Colonic mucosa (tissue), 4 donors: ENCODE results near the gene USP46. TPM values are rescaled to one million over a fixed set of nuclear protein-coding genes. Genes with fewer than 3 reads are reported as not detected.

Experiments
- DNase-seq: peaks from one replicate; pipeline ENCODE4 v3.0.0-alpha.2; 2020
- H3K27ac ChIP-seq: fragments of 200-600 bp; one replicate; pipeline ENCODE4 v1.8.0; 2021
- H3K27me3 ChIP-seq: fragments of 200-600 bp; one replicate; pipeline ENCODE4 v1.8.0; 2021
- H3K36me3 ChIP-seq: fragments of 200-600 bp; one replicate; pipeline ENCODE4 v1.8.0; 2021
- H3K4me1 ChIP-seq: fragments of 200-600 bp; one replicate; pipeline ENCODE4 v1.8.0; 2021; ENCODE audit warnings: mild to moderate bottlenecking
- H3K4me3 ChIP-seq: fragments of 200-600 bp; one replicate; pipeline ENCODE4 v1.8.0; 2021
- H3K9ac ChIP-seq, 2 donors: one replicate each; pipeline ENCODE4 v1.7.0; 2013; ENCODE audit warnings: control low read depth in 2 of 2, low read depth in 2 of 2, low read length in 2 of 2
- H3K9me3 ChIP-seq: fragments of 200-600 bp; one replicate; pipeline ENCODE4 v1.8.0; 2021
- intact Hi-C: fragments of 100-400 bp; cut with DNase I; formaldehyde crosslinking; loops from one replicate; pipeline ENCODE4 v1.14.1; 2022
- total RNA-seq, 2 donors: library from RNA; stranded (reverse); fragmentation: NEBNext Ultra II Directional in 1 of 2; extraction: Animal tissue kit (Norgen Biotek cat#: 25700) in 1 of 2; gene quantifications; one replicate each; pipeline ENCODE4 v1.2.1, GENCODE V29; 2021
- TF ChIP-seq, protein P1 (sequence below): fragments of 200-600 bp; IDR thresholded peaks from one replicate; pipeline ENCODE4 v1.8.0; 2022; ENCODE audit warnings: antibody characterized with exemption, mild to moderate bottlenecking
- donor health status: healthy.
- donor health status: DM: no; HTN: no; CAD: no.
- donor health status: DM: no; HTN: no; CAD: no.

Gene USP46
- total RNA-seq, 2 donors from 2014 or later = 10.0 to 15.0 TPM

DNA sequence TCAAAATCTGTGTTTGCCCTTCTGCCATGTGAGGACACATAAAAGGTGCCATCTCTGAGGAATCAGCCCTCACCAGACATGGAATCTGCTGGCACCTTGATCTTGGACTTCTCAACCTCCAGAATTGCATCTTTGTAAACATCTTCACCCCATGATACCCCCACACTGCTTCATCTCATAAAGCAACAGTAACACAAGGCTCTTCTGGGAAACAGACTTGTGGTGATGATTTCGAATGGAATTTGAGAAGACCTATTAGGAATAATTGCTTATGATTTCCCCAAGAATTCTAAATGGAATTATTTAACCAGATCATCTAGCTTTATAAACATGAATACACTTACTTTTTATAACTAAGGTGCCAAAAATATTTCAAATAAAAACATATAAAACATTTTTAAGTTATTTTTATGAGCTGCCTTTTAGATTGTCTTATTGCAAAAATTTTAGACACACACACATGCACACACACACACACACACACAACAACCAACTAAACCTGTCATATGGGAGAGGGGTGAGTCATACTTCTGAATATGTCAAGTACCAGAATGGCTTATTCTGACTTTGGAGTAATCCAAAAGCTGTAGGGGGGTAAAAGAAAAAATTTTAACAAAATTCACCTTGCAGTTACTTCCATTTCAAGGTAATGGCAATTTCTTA is 82.0 kb downstream of the USP46 start:
- no peaks in the 10 kb centered on the region for H3K4me1 ChIP-seq
- DNase-seq = no peak
- H3K4me3 ChIP-seq = no peak overlapping the region
- H3K27me3 ChIP-seq = no peaks in the 10 kb centered on the region
- no peaks in the 10 kb centered on the region for H3K36me3 ChIP-seq
- intact Hi-C loops = no loop called here
- no peak overlapping the region for H3K9ac ChIP-seq
- no peaks in the 10 kb centered on the region for H3K9me3 ChIP-seq
- TF ChIP-seq, protein P1, sequence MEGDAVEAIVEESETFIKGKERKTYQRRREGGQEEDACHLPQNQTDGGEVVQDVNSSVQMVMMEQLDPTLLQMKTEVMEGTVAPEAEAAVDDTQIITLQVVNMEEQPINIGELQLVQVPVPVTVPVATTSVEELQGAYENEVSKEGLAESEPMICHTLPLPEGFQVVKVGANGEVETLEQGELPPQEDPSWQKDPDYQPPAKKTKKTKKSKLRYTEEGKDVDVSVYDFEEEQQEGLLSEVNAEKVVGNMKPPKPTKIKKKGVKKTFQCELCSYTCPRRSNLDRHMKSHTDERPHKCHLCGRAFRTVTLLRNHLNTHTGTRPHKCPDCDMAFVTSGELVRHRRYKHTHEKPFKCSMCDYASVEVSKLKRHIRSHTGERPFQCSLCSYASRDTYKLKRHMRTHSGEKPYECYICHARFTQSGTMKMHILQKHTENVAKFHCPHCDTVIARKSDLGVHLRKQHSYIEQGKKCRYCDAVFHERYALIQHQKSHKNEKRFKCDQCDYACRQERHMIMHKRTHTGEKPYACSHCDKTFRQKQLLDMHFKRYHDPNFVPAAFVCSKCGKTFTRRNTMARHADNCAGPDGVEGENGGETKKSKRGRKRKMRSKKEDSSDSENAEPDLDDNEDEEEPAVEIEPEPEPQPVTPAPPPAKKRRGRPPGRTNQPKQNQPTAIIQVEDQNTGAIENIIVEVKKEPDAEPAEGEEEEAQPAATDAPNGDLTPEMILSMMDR = no peak
- H3K27ac ChIP-seq = no peak overlapping the region

DNA sequence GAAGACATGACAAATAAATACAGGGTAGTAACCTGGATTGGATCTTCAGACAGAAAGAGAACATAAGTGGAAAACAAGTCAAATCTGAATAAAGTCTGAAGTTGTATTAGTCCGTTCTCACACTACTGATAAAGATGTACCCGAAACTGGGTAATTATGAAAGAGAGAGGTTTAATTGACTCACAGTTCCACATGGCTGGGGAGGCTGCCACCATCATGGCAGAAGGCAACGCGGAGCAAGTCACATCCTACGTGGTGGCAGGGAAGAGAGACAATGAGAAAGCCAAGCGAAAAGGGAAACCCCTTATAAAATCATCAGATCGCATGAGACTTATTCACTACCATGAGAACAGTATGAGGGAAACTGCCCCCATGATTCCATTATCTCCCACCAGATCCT is 82.8 kb downstream of the USP46 start:
- TF ChIP-seq, protein P1 = no peak
- Histone ChIP-seq H3K27me3 (no peaks in the 10 kb centered on the region), H3K4me3 (no peak overlapping the region), H3K36me3 (no peaks in the 10 kb centered on the region), H3K9me3 (no peaks in the 10 kb centered on the region), H3K4me1 (no peaks in the 10 kb centered on the region), H3K9ac (no peak overlapping the region), H3K27ac (no peak overlapping the region)
- intact Hi-C loops = no loop called here
- no peak for DNase-seq

GRCh38 chr4:52575406-52575805 is 83.7 kb downstream of the USP46 start:
- no peaks in the 10 kb centered on the region for H3K36me3 ChIP-seq
- DNase-seq = no peak
- intact Hi-C loops = no loop called here
- no peaks in the 10 kb centered on the region for H3K27me3 ChIP-seq
- H3K4me1 ChIP-seq = no peaks in the 10 kb centered on the region
- H3K4me3 ChIP-seq = no peak overlapping the region
- H3K9me3 ChIP-seq = no peaks in the 10 kb centered on the region
- TF ChIP-seq, protein P1 = no peak
- H3K27ac ChIP-seq = no peak overlapping the region
- no peak overlapping the region for H3K9ac ChIP-seq

DNA sequence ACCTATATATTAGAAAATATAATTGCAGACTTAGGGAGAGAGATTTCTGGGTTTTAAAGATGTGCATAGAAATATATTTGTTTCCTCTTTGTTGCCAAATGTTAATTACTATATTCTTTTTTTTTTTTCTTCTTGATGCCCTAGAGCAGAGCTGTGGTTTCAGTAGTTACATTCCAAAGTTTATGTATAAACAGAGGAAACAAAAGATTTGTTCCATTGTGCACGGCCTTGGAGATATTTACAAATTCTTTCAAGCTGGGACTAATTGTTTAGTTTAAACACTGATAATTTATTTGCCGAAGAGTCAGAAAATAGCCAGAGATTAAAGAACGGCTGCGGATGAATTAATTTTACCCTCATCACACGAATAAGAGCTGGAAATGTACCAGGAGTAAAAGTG is 85.1 kb downstream of the USP46 start:
- DNase-seq = no peak
- Histone ChIP-seq H3K4me1 (no peaks in the 10 kb centered on the region), H3K9me3 (no peaks in the 10 kb centered on the region), H3K4me3 (no peak overlapping the region), H3K27me3 (no peaks in the 10 kb centered on the region), H3K27ac (no peak overlapping the region), H3K36me3 (no peaks in the 10 kb centered on the region), H3K9ac (no peak overlapping the region)
- TF ChIP-seq, protein P1 = no peak
- intact Hi-C loops = no loop called here

DNA sequence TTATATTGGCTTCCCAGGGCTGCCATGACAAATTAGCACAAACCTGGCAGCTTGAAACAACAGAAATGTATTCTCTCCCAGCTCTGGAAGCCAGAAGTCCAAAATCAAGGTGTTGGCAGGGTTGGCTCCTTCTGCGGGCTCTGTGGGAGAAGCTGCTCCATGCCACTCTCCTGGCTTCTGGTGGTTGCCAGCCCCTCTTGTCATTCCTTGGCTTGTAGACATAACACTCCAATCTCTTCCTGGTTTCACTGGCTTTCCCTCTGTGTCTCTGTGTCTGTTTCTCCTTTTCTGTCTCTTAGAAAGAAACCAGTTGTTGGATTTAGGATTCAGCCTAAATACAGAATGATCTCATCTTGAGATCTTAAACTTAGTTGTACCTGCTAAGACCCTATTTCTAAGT is 85.5 kb downstream of the USP46 start:
- Histone ChIP-seq H3K27ac (no peak overlapping the region), H3K9me3 (no peaks in the 10 kb centered on the region), H3K36me3 (no peaks in the 10 kb centered on the region), H3K4me1 (no peaks in the 10 kb centered on the region), H3K9ac (no peak overlapping the region), H3K27me3 (no peaks in the 10 kb centered on the region), H3K4me3 (no peak overlapping the region)
- TF ChIP-seq, protein P1 = no peak
- intact Hi-C loops = no loop called here
- DNase-seq = no peak
